ENCODE results near the gene KIAA0753.
"Not testable (repeated sequence)": the region's sequence is repeated elsewhere in the genome, so short reads cannot be mapped to it uniquely, and the experiment has no call there.

The KIAA0753 gene

DNA sequence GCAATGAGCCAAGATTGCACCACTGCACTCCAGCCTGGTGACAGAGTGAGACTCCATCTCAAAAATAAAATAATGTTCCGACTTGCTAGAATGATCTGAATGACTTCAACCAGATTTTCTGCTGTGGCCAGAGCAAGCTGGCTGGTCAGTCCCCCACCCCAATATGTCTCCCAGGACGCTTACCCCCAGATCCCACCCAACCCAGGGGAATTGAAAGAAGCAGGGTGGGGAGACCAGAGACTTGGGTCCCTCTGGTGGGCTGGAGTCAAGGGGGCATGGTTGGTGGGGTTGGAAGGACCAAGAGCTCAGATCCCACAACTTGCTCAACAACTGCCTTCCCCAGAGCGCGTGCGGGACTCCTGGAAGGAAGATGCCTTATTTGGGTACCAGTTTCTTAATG lies 17.9 kb upstream of the KIAA0753 start:
- not testable (repeated sequence) for ATAC-seq; H3K36me3 Mint-ChIP-seq; DNase-seq (ENCODE audit: low spot score in 2 of 2); H3K9me3 Mint-ChIP-seq; H3K27ac Mint-ChIP-seq
- Mint-ChIP-seq H3K4me1 (peaks cover 46% of the 10 kb centered on the region), H3K4me3 (peak overlapping the region; percentile 73)

DNA sequence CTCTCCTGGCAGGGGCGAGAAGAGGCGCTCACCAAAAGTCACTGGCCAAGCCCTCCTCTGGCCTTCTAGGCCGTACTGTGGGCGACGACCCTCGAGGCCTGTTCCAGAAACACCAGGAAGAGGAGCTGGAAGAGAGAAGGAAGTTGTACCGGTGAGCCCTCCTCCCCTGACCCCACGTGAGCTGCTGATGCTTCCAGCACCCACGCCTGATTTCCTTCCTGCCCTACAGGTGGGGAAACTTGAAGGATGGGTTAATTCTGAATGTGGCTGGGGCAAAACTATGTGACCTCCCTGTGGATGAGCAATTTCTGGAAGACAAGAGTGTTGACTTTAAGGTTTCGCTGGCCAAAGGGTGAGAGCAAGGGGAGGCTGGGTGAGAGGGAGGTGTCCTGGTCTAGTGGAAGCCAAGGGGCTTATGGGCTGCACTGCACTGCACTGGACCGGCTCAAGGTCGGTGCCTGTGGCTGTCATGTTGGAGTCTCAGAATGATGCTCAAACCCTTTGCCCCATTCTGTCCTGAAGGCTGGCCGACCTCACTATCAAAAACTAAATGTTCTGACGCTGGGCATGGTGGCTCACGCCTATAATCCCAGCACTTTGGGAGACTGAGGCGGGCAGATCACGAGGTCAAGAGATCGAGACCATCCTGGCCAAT lies 17.2 kb upstream of the KIAA0753 start:
- H3K4me1 Mint-ChIP-seq = peaks cover 52% of the 10 kb centered on the region
- no peaks in the 10 kb centered on the region for H3K9me3 Mint-ChIP-seq
- H3K27ac Mint-ChIP-seq = peak overlapping the region; percentile 49
- ATAC-seq (no peak), DNase-seq (ENCODE audit: low spot score in 2 of 2) (no peak)
- no peaks in the 10 kb centered on the region for H3K36me3 Mint-ChIP-seq
- H3K4me3 Mint-ChIP-seq = peak overlapping the region; percentile 73

DNA sequence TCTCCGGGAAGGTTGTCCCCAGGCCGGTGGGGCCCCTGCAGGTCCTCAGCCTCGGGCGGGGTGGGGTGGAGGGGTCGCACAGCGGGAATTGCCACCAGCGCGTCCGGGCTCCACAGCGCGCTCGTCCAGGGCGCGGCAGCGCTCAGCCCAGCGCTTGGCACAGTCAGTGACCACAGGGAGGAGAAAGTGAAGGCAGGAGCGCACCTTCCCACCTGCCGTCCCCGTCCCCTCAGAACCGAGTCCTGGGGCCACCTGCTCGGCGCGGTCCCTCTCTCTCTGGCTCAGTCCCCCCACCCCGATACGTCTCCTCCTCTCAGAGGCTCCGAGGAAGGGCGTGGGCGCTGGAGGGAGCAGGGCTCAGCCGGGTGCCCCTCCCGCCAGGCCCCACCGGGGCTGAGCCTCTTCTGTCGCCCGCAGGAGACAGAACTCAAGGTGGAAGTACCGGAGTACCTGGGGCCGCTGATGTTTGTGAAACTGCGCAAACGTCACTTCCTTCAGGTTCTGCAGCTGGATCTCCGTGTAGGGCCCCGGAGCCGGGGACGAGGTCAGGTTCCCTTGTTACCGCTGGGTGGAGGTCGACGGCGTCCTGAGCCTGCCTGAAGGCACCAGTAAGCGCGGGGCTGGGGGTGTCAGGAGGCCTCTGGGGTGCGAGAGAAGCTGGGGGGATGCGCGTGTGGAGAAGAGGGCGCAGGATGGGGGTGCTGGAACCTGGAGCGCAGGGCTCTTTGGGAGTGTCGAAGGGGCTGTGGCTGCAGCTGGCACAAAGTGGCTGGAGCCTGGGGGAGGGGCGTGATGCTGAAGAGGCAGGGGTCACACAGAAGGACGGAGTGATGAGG lies 16.5 kb upstream of the KIAA0753 start:
- not testable (repeated sequence) for H3K36me3 Mint-ChIP-seq; H3K9me3 Mint-ChIP-seq; DNase-seq (ENCODE audit: low spot score in 2 of 2)
- H3K4me1 Mint-ChIP-seq = peaks cover 56% of the 10 kb centered on the region
- peak; percentile 70 for ATAC-seq
- peak overlapping the region; percentile 73 for H3K4me3 Mint-ChIP-seq
- H3K27ac Mint-ChIP-seq = peak overlapping the region; percentile 49

DNA sequence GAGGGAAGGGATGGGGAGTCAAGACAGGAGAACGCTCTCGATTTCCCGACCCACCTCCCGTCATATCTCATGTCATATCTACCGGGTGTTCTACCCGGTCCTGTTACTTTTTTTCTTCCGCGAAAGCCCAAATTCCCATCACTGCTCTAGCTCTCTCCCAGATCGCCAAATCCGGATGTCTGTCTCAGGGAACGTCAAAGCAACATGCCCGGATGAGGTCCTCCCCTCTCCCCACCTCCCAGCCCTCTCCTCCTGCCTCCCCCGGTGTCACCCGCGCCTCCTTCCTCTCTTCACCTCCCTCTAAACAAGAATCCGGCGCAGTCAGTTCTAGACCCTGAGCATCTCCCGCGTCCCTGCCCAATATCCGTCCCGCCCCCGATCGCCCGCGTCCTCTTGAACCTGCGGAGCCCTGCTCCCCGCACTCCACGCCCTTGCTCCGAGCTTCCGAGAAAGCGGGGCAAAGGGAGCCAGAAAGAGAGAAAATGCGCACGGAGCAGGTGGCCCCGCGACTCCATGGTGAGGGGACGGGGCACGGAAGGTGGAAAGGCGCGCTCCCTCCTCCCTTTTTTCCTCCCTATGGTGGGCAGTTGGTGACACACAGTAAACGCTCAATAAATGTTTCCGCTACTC lies 15.3 kb upstream of the KIAA0753 start:
- H3K36me3 Mint-ChIP-seq; ATAC-seq; H3K9me3 Mint-ChIP-seq; H3K27ac Mint-ChIP-seq; DNase-seq (ENCODE audit: low spot score in 2 of 2): not testable (repeated sequence)
- H3K4me1 Mint-ChIP-seq = peaks cover 48% of the 10 kb centered on the region
- H3K4me3 Mint-ChIP-seq = peak overlapping the region; percentile 68

DNA sequence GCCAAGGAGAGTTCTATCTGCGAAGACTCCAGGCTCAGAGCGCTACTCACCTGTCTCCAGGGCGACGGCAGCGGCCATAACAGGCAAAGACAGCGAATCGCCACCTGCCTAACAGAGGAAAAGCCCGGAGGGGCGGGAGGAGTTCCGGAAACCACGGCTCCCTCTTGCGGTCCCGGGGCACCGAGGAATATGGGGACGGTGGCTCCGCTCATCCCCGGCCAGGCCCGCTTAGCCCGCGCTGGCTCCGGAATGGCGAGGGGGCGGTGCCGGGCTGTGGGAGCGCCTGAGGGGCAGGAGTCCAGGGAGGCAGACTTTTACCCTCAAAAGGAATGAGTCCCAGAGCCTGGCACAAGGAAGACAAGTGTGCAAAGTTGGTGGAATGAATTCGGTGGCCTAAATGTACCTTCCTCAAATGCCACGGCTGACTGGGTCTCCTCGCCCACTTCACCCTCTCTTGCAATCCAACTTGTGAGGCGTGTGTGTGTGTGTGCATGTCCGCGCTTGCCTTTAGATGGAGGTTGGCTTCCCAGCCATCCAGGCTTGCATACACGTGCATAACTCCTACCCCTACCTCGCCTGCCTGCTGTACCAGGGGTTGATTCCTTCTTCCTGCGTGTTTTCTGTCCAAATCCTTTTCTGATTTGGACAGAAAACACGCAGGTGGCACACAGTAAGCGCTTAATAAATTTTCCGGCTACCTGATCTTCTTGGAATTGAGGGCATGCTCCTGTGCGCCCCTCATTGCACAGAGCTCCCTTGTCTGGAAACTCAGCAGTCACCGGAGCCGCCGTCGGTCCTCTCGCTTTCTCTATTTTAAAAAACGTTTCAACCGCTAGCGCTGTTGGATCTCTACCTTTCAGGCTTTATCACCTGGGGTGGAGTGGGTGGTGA lies 14.6 kb upstream of the KIAA0753 start:
- Mint-ChIP-seq H3K36me3 (peaks cover 15% of the 10 kb centered on the region), H3K27ac (no peak overlapping the region)
- DNase-seq (ENCODE audit: low spot score in 2 of 2) = no peak

DNA sequence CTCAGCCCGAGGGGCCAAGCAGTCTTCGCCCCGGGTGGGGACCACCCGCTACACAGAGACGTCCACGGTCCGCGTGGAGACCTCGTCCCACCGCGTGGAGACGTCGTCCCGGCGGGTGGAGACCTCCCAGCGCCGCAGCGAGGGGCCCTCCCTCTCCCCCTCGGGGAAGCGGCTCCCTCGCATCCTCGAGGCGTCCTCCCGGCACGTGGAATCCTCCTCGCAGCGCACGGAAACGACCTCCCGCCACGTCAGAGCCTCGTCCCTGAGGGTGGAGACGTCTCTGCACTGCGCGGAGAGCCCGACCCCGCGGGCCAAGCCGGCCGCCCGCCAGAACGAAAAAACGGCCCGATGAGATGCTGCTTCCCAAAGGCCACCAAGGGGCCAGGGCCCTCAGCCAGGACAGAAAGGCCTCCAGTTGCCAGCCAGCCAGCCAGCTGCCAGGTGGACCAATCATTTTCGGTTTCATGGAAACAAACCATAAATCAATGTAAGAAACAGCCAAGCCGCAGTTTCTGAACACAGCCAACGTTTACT lies 11.5 kb upstream of the KIAA0753 start:
- peak overlapping the region; percentile 97 for H3K4me3 Mint-ChIP-seq
- DNase-seq (ENCODE audit: low spot score in 2 of 2) (no peak), ATAC-seq (peak; percentile 42)
- no peaks in the 10 kb centered on the region for H3K9me3 Mint-ChIP-seq
- H3K4me1 Mint-ChIP-seq = peaks cover 56% of the 10 kb centered on the region
- H3K27ac Mint-ChIP-seq = no peak overlapping the region
- peaks cover 46% of the 10 kb centered on the region for H3K36me3 Mint-ChIP-seq

More for the DNA sequence above, 14.6 kb upstream of the KIAA0753 start:
- peaks cover 45% of the 10 kb centered on the region for H3K4me1 Mint-ChIP-seq
- H3K9me3 Mint-ChIP-seq = no peaks in the 10 kb centered on the region
- ATAC-seq = no peak
- peak overlapping the region; percentile 68 for H3K4me3 Mint-ChIP-seq

DNA sequence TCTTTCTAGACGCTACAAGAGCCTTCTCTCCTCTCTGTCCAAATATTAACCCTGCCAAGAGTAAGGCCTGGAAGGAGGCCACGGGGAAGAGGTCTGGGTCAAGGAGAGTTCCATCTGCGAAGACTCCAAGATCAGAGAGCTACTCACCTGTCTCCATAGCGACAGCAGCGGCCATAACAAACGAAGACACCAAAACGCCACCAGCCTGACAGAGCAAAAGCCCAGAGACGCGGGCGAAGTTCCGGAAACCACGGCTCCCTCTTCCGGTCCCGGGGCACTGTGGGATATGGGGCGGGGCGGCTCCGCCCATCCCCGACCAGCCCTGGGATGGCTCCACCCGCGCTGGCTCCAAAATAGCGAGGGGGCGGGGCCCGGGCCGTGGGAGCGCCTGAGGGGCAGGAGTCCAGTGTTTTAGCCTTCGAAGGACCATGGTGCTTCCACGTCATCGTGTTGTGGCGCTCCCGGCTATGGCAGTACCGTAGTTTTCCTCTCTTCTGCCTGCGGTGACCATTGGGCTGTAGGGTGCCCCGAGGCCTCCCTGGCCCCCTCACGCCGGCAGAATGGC lies 10.9 kb upstream of the KIAA0753 start, which contains the start of the genes C17orf100 and MED31:
TSS of gene C17orf100 (plus strand) at position 409 of the 565 bp plus-strand sequence. CDS start at position 561, 152 bp downstream.
TSS of gene MED31 (minus strand) at position 252 of the 565 bp plus-strand sequence. CDS start at position 175, 77 bp downstream.
- Mint-ChIP-seq H3K36me3 (peaks cover 49% of the 10 kb centered on the region), H3K9me3 (no peaks in the 10 kb centered on the region), H3K4me1 (peaks cover 58% of the 10 kb centered on the region), H3K27ac (peak within 1 kb of the TSS; percentile 100), H3K4me3 (peak within 1 kb of the TSS; percentile 97)
- peak; percentile 83 to 98 for DNase-seq (ENCODE audit: low spot score in 2 of 2)
- ATAC-seq = peak; percentile 97

DNA sequence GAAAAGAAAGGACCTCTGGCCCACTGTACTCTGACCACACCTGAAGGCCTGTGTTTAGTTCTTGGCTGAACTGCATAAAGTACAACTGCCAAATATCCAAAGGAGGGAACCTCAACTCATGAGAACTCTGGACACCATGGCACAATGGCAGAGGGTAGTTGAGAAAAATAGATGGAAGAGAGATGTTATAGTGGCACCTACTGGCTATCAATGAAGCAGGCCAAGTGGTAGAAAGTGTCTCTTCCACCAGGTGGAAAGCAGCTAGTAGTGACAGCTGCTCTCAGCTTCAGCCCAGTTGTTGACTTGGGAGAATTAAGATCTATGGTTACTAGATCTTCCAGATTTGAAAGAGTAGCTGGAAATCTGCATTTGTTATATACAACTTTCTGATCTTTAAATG lies 7.7 kb upstream of the KIAA0753 start:
- ATAC-seq (no peak), DNase-seq (ENCODE audit: low spot score in 2 of 2) (no peak)
- H3K4me1 Mint-ChIP-seq = peaks cover 70% of the 10 kb centered on the region
- H3K4me3 Mint-ChIP-seq = no peak overlapping the region
- H3K9me3 Mint-ChIP-seq = no peaks in the 10 kb centered on the region
- H3K27ac Mint-ChIP-seq = no peak overlapping the region
- peaks cover 81% of the 10 kb centered on the region for H3K36me3 Mint-ChIP-seq

DNA sequence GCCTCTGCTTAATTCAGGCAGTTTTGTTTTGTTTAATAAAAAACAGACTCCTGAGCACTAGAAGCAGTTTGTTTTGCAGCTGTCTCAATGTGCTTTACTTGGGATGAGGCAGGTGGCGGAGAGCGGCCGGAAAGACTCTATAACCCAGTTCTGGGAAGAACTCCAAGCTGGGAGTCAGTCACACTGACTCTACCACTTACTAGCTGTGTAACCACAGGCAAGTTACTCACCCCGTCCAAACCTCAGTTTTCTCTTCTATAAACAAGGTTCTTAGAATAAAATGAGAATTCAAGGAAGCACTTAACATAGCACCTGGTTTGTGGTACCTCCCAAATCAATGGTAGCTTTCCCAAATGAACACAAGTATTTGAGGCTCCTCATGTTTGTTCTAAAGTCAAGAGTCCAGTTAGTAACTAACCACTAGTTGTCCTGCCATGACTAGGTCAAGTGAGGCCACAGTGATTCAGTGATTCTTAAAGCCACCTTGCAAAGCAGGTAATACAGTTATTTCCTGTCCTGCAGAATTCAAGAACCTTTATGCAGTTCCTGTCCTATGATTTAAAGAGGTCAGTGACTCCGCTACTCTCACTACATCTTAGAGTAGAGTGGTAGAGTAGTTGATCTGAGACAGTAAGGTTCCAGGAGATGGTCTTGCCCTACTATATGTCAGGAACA lies 3.1 kb upstream of the KIAA0753 start:
- DNase-seq (ENCODE audit: low spot score in 2 of 2) (no peak), ATAC-seq (peak; percentile 47)
- Mint-ChIP-seq H3K9me3 (no peaks in the 10 kb centered on the region), H3K36me3 (peaks cover 91% of the 10 kb centered on the region), H3K4me3 (peak overlapping the region; percentile 90), H3K4me1 (peaks cover 73% of the 10 kb centered on the region), H3K27ac (peak overlapping the region; percentile 92)

DNA sequence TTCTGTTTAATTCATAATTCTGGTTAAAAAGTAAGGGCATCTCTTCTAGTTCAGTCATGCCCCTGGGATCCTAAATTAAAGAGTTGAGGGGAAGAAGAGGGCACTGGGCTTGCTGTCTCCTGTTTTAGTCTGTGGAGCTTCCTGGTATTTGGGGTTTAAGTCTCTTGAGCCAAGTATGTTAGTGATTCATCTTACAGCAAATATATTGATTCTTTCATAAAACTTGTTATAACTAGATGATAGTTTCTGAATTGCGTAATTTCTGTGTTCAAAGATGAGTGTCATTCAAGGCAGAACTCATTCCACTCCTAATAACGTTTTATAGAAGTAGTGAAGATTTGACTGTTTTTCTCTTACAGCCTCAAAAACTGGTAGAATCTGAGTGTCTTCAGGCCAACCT lies 2.1 kb upstream of the KIAA0753 start:
- Mint-ChIP-seq H3K9me3 (no peaks in the 10 kb centered on the region), H3K27ac (peak overlapping the region; percentile 92), H3K4me3 (peak overlapping the region; percentile 90), H3K4me1 (peaks cover 73% of the 10 kb centered on the region), H3K36me3 (peaks cover 81% of the 10 kb centered on the region)
- no peak for DNase-seq (ENCODE audit: low spot score in 2 of 2)
- peak; percentile 42 for ATAC-seq

DNA sequence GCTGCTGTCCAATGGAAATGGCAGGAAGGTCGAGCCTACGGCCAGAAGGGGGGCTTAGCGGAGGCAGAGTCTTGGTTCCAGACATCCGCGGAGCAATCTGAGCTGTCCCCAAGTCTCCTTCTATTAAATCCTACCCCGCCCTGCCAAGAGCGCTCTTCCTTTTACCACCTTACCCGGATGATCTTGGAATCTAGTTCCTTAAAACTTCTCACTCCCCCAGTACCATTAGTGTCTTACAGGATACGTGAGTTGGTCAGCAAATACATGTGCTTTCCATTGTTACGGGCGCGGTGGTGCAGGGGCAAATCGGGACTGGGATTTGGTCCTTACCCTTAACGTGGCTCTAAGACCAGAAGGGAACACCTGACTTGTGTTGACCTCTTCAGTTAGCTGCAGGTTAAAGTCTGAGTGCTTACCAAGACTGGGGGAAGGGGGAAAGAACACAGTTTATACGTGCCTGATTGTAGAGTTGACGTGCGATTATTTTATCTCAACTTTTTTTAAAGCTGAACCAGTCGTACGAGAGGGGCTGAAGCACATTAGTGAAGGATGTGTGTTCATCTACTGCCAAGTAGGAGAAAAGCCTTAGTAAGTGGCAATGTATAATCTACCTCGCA lies 844 bp upstream of the KIAA0753 start:
- H3K4me3 Mint-ChIP-seq = peak overlapping the region; percentile 90
- peak overlapping the region; percentile 96 for H3K27ac Mint-ChIP-seq
- peak in 1 of 2 donors; percentile 69 for DNase-seq (ENCODE audit: low spot score in 2 of 2)
- H3K9me3 Mint-ChIP-seq = no peaks in the 10 kb centered on the region
- peaks cover 71% of the 10 kb centered on the region for H3K36me3 Mint-ChIP-seq
- peaks cover 78% of the 10 kb centered on the region for H3K4me1 Mint-ChIP-seq
- ATAC-seq = no peak

DNA sequence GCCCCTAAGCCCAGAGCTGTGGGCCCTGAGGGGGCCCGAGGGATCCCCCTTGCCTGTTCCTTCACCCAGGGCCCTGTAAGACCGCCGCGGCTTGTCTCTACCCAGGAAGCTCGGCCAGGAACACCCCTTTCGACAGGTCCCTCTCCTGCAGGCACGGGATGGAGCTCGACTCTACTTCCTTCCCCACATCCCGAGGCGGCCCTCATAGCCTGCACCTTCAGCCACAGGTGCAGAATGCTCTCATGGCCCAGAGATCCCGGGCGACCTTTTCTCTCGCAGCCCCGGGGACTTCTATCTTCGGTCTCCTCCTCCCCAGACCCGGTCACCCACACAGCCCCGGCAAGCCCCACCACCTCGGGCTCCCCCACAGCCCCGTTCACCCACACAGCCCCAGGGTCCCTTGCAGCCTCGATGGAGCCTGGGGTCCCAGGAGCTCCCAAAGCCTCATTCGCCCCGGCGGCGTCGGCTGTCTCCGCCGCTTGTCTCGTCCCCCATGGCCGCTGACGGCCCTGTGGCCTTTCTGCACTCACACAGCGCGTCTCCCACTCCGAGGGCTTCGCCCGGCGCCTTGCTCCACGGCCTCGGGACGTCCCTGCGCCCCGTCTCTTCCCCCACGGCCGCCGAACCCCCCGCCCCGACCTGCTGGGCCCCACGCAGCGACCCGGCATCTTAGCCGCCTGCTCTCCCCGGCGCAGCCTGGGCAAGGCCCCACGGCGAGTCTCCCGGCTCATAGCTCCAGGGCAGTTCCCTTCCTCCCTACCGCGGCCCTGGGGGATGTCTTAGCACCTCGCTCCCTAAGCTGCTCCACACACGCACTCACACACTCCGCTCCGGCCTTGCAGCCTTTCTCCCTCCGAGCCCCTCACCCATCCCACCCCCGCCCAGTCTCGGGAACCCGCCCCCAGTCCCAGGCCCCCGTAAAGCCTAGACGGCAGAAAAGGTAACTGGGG lies 650 bp downstream of the KIAA0753 start:
- H3K27ac Mint-ChIP-seq = peak overlapping the region; percentile 96
- ATAC-seq = peak; percentile 39
- peaks cover 60% of the 10 kb centered on the region for H3K36me3 Mint-ChIP-seq
- peaks cover 66% of the 10 kb centered on the region for H3K4me1 Mint-ChIP-seq
- peak in 1 of 2 donors; percentile 60 for DNase-seq (ENCODE audit: low spot score in 2 of 2)
- H3K9me3 Mint-ChIP-seq = no peaks in the 10 kb centered on the region
- H3K4me3 Mint-ChIP-seq = peak overlapping the region; percentile 90
